Measurements from ENCODE around the gene OSBPL3. TPM values are rescaled to one million over a fixed set of nuclear protein-coding genes. Genes with fewer than 3 reads are reported as not detected.

Gene OSBPL3
- total and polyA plus RNA-seq, 2 donors from 2014 or later, result 8.6 to 40.5 TPM

- TF ChIP-seq CTCF (IDR thresholded peaks at IDR 0.05; ENCODE audit: borderline replicate concordance, extremely low read depth, insufficient read depth), result no peak
- no peak overlapping the region for H3K4me3 ChIP-seq (ENCODE audit: low read length in 3 of 3)
- H3K27me3 ChIP-seq (ENCODE audit: control insufficient read depth, insufficient read depth, low read length), result no peaks in the 10 kb centered on the region
- peaks cover 0 to 4% (median 0%) of the 10 kb centered on the region in 3 donors for H3K4me1 ChIP-seq (ENCODE audit: control insufficient read depth in 2 of 3, insufficient read depth in 2 of 3, low read depth in 1 of 3, low read length in 3 of 3)
- no peaks in the 10 kb centered on the region for H3K9me3 ChIP-seq (ENCODE audit: control insufficient read depth in 2 of 3, insufficient read depth in 1 of 3, low read length in 3 of 3)
- FAIRE-seq, result no peak
- no peaks in the 10 kb centered on the region for H3K36me3 ChIP-seq (ENCODE audit: control insufficient read depth in 2 of 3, insufficient read depth in 3 of 3, low read length in 3 of 3)
- intact Hi-C loops (cut with DNase I), result no loop called here
- no peak overlapping the region for H3K27ac ChIP-seq (ENCODE audit: low read depth in 2 of 2, low read length in 2 of 2)
- H3K9ac ChIP-seq (ENCODE audit: low read length in 3 of 3), result no peak overlapping the region
- no peak for DNase-seq
These were observed 77.0 kb downstream of the OSBPL3 start for GRCh38 chr7:24902931-24903330.

GRCh38 chr7:24902276-24902675 lies 77.7 kb downstream of the OSBPL3 start:
- intact Hi-C loops (cut with DNase I), result no loop called here
- no peak overlapping the region for H3K9ac ChIP-seq (ENCODE audit: low read length in 3 of 3)

GRCh38 chr7:24899905-24900304 lies 80.1 kb downstream of the OSBPL3 start:
- Histone ChIP-seq H3K4me1 (ENCODE audit: control insufficient read depth in 2 of 3, insufficient read depth in 2 of 3, low read depth in 1 of 3, low read length in 3 of 3) (no peaks in the 10 kb centered on the region), H3K4me3 (ENCODE audit: low read length in 3 of 3) (no peak overlapping the region), H3K9me3 (ENCODE audit: control insufficient read depth in 2 of 3, insufficient read depth in 1 of 3, low read length in 3 of 3) (no peaks in the 10 kb centered on the region), H3K9ac (ENCODE audit: low read length in 3 of 3) (no peak overlapping the region), H3K27ac (ENCODE audit: low read depth in 2 of 2, low read length in 2 of 2) (no peak overlapping the region), H3K36me3 (ENCODE audit: control insufficient read depth in 2 of 3, insufficient read depth in 3 of 3, low read length in 3 of 3) (no peaks in the 10 kb centered on the region), H3K27me3 (ENCODE audit: control insufficient read depth, insufficient read depth, low read length) (no peaks in the 10 kb centered on the region)
- no peak for DNase-seq
- FAIRE-seq, result no peak
- intact Hi-C loops (cut with DNase I), result no loop called here
- TF ChIP-seq CTCF (IDR thresholded peaks at IDR 0.05; ENCODE audit: borderline replicate concordance, extremely low read depth, insufficient read depth), result no peak

More at GRCh38 chr7:24902276-24902675, 77.7 kb downstream of the OSBPL3 start:
- no peak for FAIRE-seq
- Histone ChIP-seq H3K27ac (ENCODE audit: low read depth in 2 of 2, low read length in 2 of 2) (no peak overlapping the region), H3K36me3 (ENCODE audit: control insufficient read depth in 2 of 3, insufficient read depth in 3 of 3, low read length in 3 of 3) (no peaks in the 10 kb centered on the region), H3K4me3 (ENCODE audit: low read length in 3 of 3) (no peak overlapping the region), H3K4me1 (ENCODE audit: control insufficient read depth in 2 of 3, insufficient read depth in 2 of 3, low read depth in 1 of 3, low read length in 3 of 3) (no peaks in the 10 kb centered on the region), H3K27me3 (ENCODE audit: control insufficient read depth, insufficient read depth, low read length) (no peaks in the 10 kb centered on the region), H3K9me3 (ENCODE audit: control insufficient read depth in 2 of 3, insufficient read depth in 1 of 3, low read length in 3 of 3) (no peaks in the 10 kb centered on the region)
- no peak for TF ChIP-seq CTCF (IDR thresholded peaks at IDR 0.05; ENCODE audit: borderline replicate concordance, extremely low read depth, insufficient read depth)
- DNase-seq, result no peak

DNA sequence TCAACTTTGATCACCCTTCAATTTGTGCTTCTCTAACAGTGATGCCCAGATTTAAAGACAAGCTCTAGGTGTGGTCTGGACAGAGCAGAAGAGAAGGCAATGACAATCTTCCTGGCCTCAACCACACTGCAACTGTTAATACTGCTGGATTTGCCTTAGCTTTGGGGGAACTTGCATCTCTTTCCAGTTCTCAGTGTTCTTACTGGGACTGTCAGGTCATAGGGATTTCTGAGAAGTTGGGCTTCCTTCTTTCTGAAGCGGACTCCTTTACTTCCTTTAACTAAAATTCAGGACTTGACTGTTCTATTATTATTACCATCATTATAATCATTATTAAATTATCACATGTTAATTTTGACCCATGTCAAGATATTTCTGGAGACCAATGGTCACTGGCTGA lies 80.8 kb downstream of the OSBPL3 start:
- no peak for FAIRE-seq
- no peak overlapping the region for H3K27ac ChIP-seq (ENCODE audit: low read depth in 2 of 2, low read length in 2 of 2)
- no peak overlapping the region for H3K9ac ChIP-seq (ENCODE audit: low read length in 3 of 3)
- intact Hi-C loops (cut with DNase I), result no loop called here
- no peak overlapping the region for H3K4me3 ChIP-seq (ENCODE audit: low read length in 3 of 3)
- no peaks in the 10 kb centered on the region for H3K27me3 ChIP-seq (ENCODE audit: control insufficient read depth, insufficient read depth, low read length)
- H3K4me1 ChIP-seq (ENCODE audit: control insufficient read depth in 2 of 3, insufficient read depth in 2 of 3, low read depth in 1 of 3, low read length in 3 of 3), result no peaks in the 10 kb centered on the region
- H3K9me3 ChIP-seq (ENCODE audit: control insufficient read depth in 2 of 3, insufficient read depth in 1 of 3, low read length in 3 of 3), result no peaks in the 10 kb centered on the region
- no peaks in the 10 kb centered on the region for H3K36me3 ChIP-seq (ENCODE audit: control insufficient read depth in 2 of 3, insufficient read depth in 3 of 3, low read length in 3 of 3)
- DNase-seq, result no peak
- TF ChIP-seq CTCF (IDR thresholded peaks at IDR 0.05; ENCODE audit: borderline replicate concordance, extremely low read depth, insufficient read depth), result no peak

Data from kidney (tissue), 14 donors.